ENCODE results near the gene THBS1.

GRCh38 chr15:39609166-39609916, 28.5 kb downstream of the THBS1 start:
- TF ChIP-seq CTCF (IDR thresholded peaks at IDR 0.05) = no peak
- no peak for TF ChIP-seq POLR2A (IDR thresholded peaks at IDR 0.05)

All from uterus (tissue), 2 donors.